Measurements from ENCODE around the gene KLHL22.
A peak's percentile ranks its signal among the peaks of the same experiment; 100 is the strongest.

Gene KLHL22

GRCh38 chr22:20536590-20537324, 41.2 kb upstream of the KLHL22 start:
- no peak overlapping the region for H3K4me3 ChIP-seq (ENCODE audit: control insufficient read depth, low read depth, low read length)
- DNase-seq (ENCODE audit: low read depth): peak; percentile 18
- no peak for TF ChIP-seq CTCF (conservative IDR thresholded peaks at IDR 0.05; ENCODE audit: control insufficient read depth, insufficient read depth, low read depth, low read length)

- H3K4me3 ChIP-seq (ENCODE audit: control insufficient read depth, low read depth, low read length): no peak overlapping the region
- no peak for DNase-seq (ENCODE audit: low read depth)
- no peak for TF ChIP-seq CTCF (conservative IDR thresholded peaks at IDR 0.05; ENCODE audit: control insufficient read depth, insufficient read depth, low read depth, low read length)
These were observed 38.3 kb upstream of the KLHL22 start for GRCh38 chr22:20533879-20534265.

- no peak for DNase-seq (ENCODE audit: low read depth)
- no peak overlapping the region for H3K4me3 ChIP-seq (ENCODE audit: control insufficient read depth, low read depth, low read length)
- TF ChIP-seq CTCF (conservative IDR thresholded peaks at IDR 0.05; ENCODE audit: control insufficient read depth, insufficient read depth, low read depth, low read length): no peak
These were observed 37.7 kb upstream of the KLHL22 start for GRCh38 chr22:20533095-20533878.

- no peak for TF ChIP-seq CTCF (conservative IDR thresholded peaks at IDR 0.05; ENCODE audit: control insufficient read depth, insufficient read depth, low read depth, low read length)
- DNase-seq (ENCODE audit: low read depth): no peak
- no peak overlapping the region for H3K4me3 ChIP-seq (ENCODE audit: control insufficient read depth, low read depth, low read length)
These were observed 36.8 kb upstream of the KLHL22 start for GRCh38 chr22:20532256-20532993.

- peak; percentile 90 for DNase-seq (ENCODE audit: low read depth)
- no peak for TF ChIP-seq CTCF (conservative IDR thresholded peaks at IDR 0.05; ENCODE audit: control insufficient read depth, insufficient read depth, low read depth, low read length)
- no peak overlapping the region for H3K4me3 ChIP-seq (ENCODE audit: control insufficient read depth, low read depth, low read length)
These were observed 36.0 kb upstream of the KLHL22 start for GRCh38 chr22:20531404-20532201.

- no peak for DNase-seq (ENCODE audit: low read depth)
- no peak overlapping the region for H3K4me3 ChIP-seq (ENCODE audit: control insufficient read depth, low read depth, low read length)
- TF ChIP-seq CTCF (conservative IDR thresholded peaks at IDR 0.05; ENCODE audit: control insufficient read depth, insufficient read depth, low read depth, low read length): no peak
These were observed 35.5 kb upstream of the KLHL22 start for GRCh38 chr22:20531154-20531403.

Data from fibroblast of mammary gland (primary cell).